OCI-LY1 (cell line): Measurements from ENCODE around the gene FBXL17.

Source experiments
- H2AFZ ChIP-seq: fragments of 200-600 bp; sonication (generic), shearing (Covaris generic); 2 replicates; pipeline ENCODE4 v1.6.0; 2014; ENCODE audit warnings: antibody characterized with exemption, mild to moderate bottlenecking, low read length
- H3F3A ChIP-seq: fragments of 200-600 bp; sonication (generic), shearing (Covaris generic); 2 replicates; pipeline ENCODE4 v1.6.0; 2014; ENCODE audit warnings: mild to moderate bottlenecking, antibody characterized with exemption, low read length, moderate library complexity; ENCODE audit not compliant: insufficient read depth
- H3K27ac ChIP-seq: fragments of 200-600 bp; sonication (generic); 2 replicates; pipeline ENCODE4 v1.5.1; 2014; ENCODE audit warnings: low read length, mixed run types, mild to moderate bottlenecking, low read depth; ENCODE audit not compliant: poor library complexity, severe bottlenecking
- H3K27me3 ChIP-seq: fragments of 200-600 bp; sonication (generic); 2 replicates; pipeline ENCODE4 v1.6.0; 2014; ENCODE audit warnings: antibody characterized with exemption, mild to moderate bottlenecking, low read length, moderate library complexity; ENCODE audit not compliant: insufficient read depth
- H3K36me3 ChIP-seq: fragments of 200-600 bp; sonication (generic); 2 replicates; pipeline ENCODE4 v1.6.1; 2014; ENCODE audit warnings: mild to moderate bottlenecking, antibody characterized with exemption, low read length, moderate library complexity, mixed read lengths; ENCODE audit not compliant: insufficient read depth
- H3K4me1 ChIP-seq: fragments of 200-600 bp; sonication (generic); 2 replicates; pipeline ENCODE4 v1.5.1; 2014; ENCODE audit warnings: mild to moderate bottlenecking, low read length, moderate library complexity; ENCODE audit not compliant: insufficient read depth, severe bottlenecking
- H3K4me2 ChIP-seq: fragments of 200-600 bp; sonication (generic), shearing (Covaris generic); 2 replicates; pipeline ENCODE4 v1.6.1; 2014; ENCODE audit warnings: low read length
- H3K4me3 ChIP-seq: fragments of 200-600 bp; sonication (generic); 2 replicates; pipeline ENCODE4 v1.5.1; 2014; ENCODE audit warnings: low read length, low read depth, mild to moderate bottlenecking, mixed read lengths; ENCODE audit not compliant: poor library complexity, severe bottlenecking
- H3K79me2 ChIP-seq: fragments of 200-600 bp; shearing (Covaris generic); 2 replicates; pipeline ENCODE4 v1.6.1; 2016; ENCODE audit warnings: mixed run types, low read length, mixed read lengths; ENCODE audit not compliant: insufficient read depth
- H3K9ac ChIP-seq: fragments of 200-600 bp; sonication (generic), shearing (Covaris generic); 2 replicates; pipeline ENCODE4 v1.6.1; 2014; ENCODE audit warnings: mild to moderate bottlenecking, low read length, mixed read lengths
- H3K9me2 ChIP-seq: fragments of 200-600 bp; sonication (generic), shearing (Covaris generic); 2 replicates; pipeline ENCODE4 v1.6.1; 2014; ENCODE audit warnings: low read depth, mild to moderate bottlenecking, low read length, mixed read lengths
- H3K9me3 ChIP-seq: fragments of 200-600 bp; shearing (Covaris generic); 2 replicates; pipeline ENCODE4 v1.6.1; 2014; ENCODE audit warnings: low read length, mixed read lengths
- H4K20me1 ChIP-seq: fragments of 200-600 bp; sonication (generic), shearing (Covaris generic); 2 replicates; pipeline ENCODE4 v1.6.0; 2016; ENCODE audit warnings: mild to moderate bottlenecking, low read length; ENCODE audit not compliant: insufficient read depth
- CTCF ChIP-seq: fragments of 200-600 bp; sonication (generic), shearing (Covaris generic); IDR thresholded peaks from 2 replicates; pipeline ENCODE4 v1.5.1; 2017; ENCODE audit warnings: mild to moderate bottlenecking, antibody characterized with exemption, low read length, moderate library complexity, mixed read lengths
- EZH2 ChIP-seq: fragments of 200-600 bp; sonication (generic), shearing (Covaris generic); IDR thresholded peaks from 2 replicates; pipeline ENCODE4 v1.8.0; 2017; ENCODE audit warnings: borderline replicate concordance, mixed run types, mild to moderate bottlenecking, antibody characterized with exemption, low read length, moderate library complexity, mixed read lengths

FBXL17 gene

DNA sequence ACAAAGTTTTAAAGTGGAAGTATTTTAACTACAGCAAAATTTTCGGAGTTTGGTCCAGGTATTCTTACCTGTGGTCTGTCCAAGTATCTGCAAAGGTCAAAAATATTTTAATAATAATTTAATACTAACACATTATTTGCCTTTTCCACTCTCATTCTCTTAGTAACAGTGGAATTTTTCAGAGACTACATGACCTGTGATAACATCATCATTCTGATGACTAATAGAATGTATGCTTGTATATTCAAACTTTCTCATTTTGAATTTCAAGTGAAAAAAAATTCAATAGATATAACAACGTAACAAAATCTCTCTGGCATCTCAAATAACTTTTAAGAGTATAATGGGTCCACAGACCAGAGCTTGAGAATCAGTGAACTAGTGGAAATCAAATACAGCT is 78.3 kb downstream of the FBXL17 start:
- no peak overlapping the region for H3K4me2 ChIP-seq
- H4K20me1 ChIP-seq = no peaks in the 10 kb centered on the region
- no peaks in the 10 kb centered on the region for H3K9me2 ChIP-seq
- no peaks in the 10 kb centered on the region for H3K36me3 ChIP-seq
- H2AFZ ChIP-seq = no peak overlapping the region
- no peak overlapping the region for H3K4me3 ChIP-seq
- no peaks in the 10 kb centered on the region for H3K79me2 ChIP-seq
- H3K9ac ChIP-seq = no peak overlapping the region
- no peaks in the 10 kb centered on the region for H3K27me3 ChIP-seq
- no peaks in the 10 kb centered on the region for H3K9me3 ChIP-seq
- H3K4me1 ChIP-seq = no peaks in the 10 kb centered on the region
- no peak overlapping the region for H3K27ac ChIP-seq
- no peaks in the 10 kb centered on the region for H3F3A ChIP-seq
- TF ChIP-seq CTCF = no peak
- TF ChIP-seq EZH2 = no peak

DNA sequence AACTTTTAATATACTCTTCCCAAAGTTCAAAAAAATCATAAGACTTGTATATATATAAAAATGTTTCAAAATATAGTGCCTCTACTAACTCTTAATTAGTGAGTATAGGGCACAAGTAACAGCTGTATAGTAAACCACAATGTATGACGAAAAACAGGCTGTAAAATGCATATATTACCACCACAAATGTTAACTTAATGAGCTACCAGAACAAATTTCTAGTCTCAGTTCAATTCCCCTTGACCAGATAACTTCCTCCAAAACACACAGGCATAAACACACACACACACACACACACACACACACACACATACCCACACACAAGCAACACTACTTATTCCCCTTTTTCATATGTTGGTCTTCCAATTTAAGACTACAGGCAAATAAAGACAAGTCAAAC is 78.8 kb downstream of the FBXL17 start:
- Histone ChIP-seq H3K4me2 (no peak overlapping the region), H3K9me2 (no peaks in the 10 kb centered on the region), H3K4me3 (no peak overlapping the region), H3K36me3 (no peaks in the 10 kb centered on the region), H4K20me1 (no peaks in the 10 kb centered on the region), H3K9me3 (no peaks in the 10 kb centered on the region), H2AFZ (no peak overlapping the region), H3K9ac (no peak overlapping the region), H3F3A (no peaks in the 10 kb centered on the region), H3K79me2 (no peaks in the 10 kb centered on the region), H3K27ac (no peak overlapping the region), H3K27me3 (no peaks in the 10 kb centered on the region), H3K4me1 (no peaks in the 10 kb centered on the region)
- TF ChIP-seq EZH2 = no peak
- no peak for TF ChIP-seq CTCF

DNA sequence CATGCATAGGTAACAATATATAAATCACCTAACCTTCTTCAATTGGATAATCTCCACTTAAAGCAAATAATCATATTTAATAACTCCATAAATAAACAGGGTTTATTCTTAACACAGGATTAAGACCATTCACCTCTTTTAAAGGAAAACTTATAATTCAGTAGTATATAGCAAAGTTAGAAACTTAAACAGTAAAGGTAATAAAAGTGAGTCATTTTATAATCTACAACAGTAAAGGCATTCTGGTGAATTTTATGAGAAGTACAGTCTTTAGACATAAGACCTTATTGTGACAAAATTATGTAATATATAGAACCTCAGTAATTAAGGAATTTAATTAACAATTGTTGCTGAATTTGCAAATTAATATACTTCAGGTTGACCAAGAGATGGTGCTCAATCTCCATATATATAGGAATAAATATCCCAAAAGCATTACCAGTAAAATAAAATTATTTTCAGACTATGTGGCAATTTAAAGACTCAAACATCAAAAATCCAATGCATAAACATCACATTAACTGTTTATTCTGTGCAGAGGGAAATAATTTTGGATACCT is 84.8 kb downstream of the FBXL17 start:
- Histone ChIP-seq H2AFZ (no peak overlapping the region), H3F3A (no peaks in the 10 kb centered on the region), H3K9ac (no peak overlapping the region), H4K20me1 (no peaks in the 10 kb centered on the region), H3K4me3 (no peak overlapping the region), H3K36me3 (no peaks in the 10 kb centered on the region), H3K4me1 (no peaks in the 10 kb centered on the region), H3K9me3 (no peaks in the 10 kb centered on the region), H3K9me2 (no peaks in the 10 kb centered on the region), H3K27ac (no peak overlapping the region), H3K27me3 (no peaks in the 10 kb centered on the region), H3K4me2 (no peak overlapping the region), H3K79me2 (no peaks in the 10 kb centered on the region)
- TF ChIP-seq CTCF (no peak), EZH2 (no peak)
